Esophagus squamous epithelium (tissue), 5 donors: ENCODE measurements around the gene ZNF277. TPM values are rescaled to one million over a fixed set of nuclear protein-coding genes. Genes with fewer than 3 reads are reported as not detected.

Experiments used
- DNase-seq: peaks from one replicate; lab custom pipeline; 2025; lab: John Stamatoyannopoulos, UW
- H3K27ac ChIP-seq, 4 donors: fragments of 200-600 bp; sonication (generic); one replicate each; pipeline ENCODE4 v1.5.1; 2016 to 2019; ENCODE audit warnings: mild to moderate bottlenecking in 1 of 4
- H3K27me3 ChIP-seq, 4 donors: fragments of 200-600 bp; sonication (generic); 1 replicate in 3 of 4; 2 replicates in 1 of 4; pipeline versions ENCODE4 v1.5.1 to v1.6.0; 2017 to 2021; ENCODE audit warnings: antibody characterized with exemption in 1 of 4
- H3K36me3 ChIP-seq, 3 donors: fragments of 200-600 bp; sonication (generic); one replicate each; pipeline ENCODE4 v1.5.1; 2016 to 2019
- H3K4me1 ChIP-seq, 3 donors: fragments of 200-600 bp; sonication (generic); one replicate each; pipeline ENCODE4 v1.5.1; 2017 to 2019
- H3K4me3 ChIP-seq, 4 donors: fragments of 200-600 bp; sonication (generic); 1 replicate in 3 of 4; 2 replicates in 1 of 4; pipeline ENCODE4 v1.5.1; 2016 to 2019; ENCODE audit warnings: mild to moderate bottlenecking in 2 of 4, moderate library complexity in 1 of 4
- H3K9me3 ChIP-seq, 3 donors: fragments of 200-600 bp; sonication (generic); one replicate each; pipeline ENCODE4 v1.5.1; 2016 to 2019
- CTCF ChIP-seq, 6 experiments: fragments of 450-650 bp in 4 of 6; fragments of 200-600 bp in 2 of 6; sonication (generic) in 2 of 6; IDR thresholded peaks; one replicate each; pipeline ENCODE4 v1.5.1; 2016 to 2019; ENCODE audit warnings: antibody characterized with exemption in 6 of 6, mild to moderate bottlenecking in 4 of 6, moderate library complexity in 4 of 6
- POLR2A ChIP-seq, 4 donors: fragments of 450-650 bp; IDR thresholded peaks; one replicate each; pipeline ENCODE4 v1.6.1; 2017; ENCODE audit warnings: antibody characterized with exemption in 4 of 4, mild to moderate bottlenecking in 4 of 4, moderate library complexity in 3 of 4
- WGBS, 2 donors: methylation state at CpG; one replicate each; pipeline ENCODE4 v1.1.5; 2018; 5-methylcytosine and 5-hydroxymethylcytosine counted together
- intact Hi-C: fragments of 100-400 bp; cut with DNase I; formaldehyde crosslinking; loops from one replicate; pipeline ENCODE4 v1.15.0; 2022
- total RNA-seq, 4 donors: library from RNA; depleted of rRNA; stranded (reverse); fragments of >200 nt; gene quantifications; one replicate each; pipeline ENCODE4 v1.1.0, GENCODE V29; 2016
- donor health status: DM: yes; HTN: yes; CAD: no.

The ZNF277 gene
- total RNA-seq, 4 donors from 2014 or later: 7.3 to 32.0 (median 19.6) TPM

GRCh38 chr7:112201839-112202238 is 4.7 kb upstream of the ZNF277 start:
- intact Hi-C loops: loop anchor here (10.0 kb wide), 1 partner anchor 253 kb away; the partner anchor contains the start of gene IFRD1
- TF ChIP-seq CTCF (IDR thresholded peaks at IDR 0.05): no peak
- TF ChIP-seq POLR2A (IDR thresholded peaks at IDR 0.05): no peak
- H3K27ac ChIP-seq: no peak overlapping the region
- no peaks in the 10 kb centered on the region for H3K9me3 ChIP-seq
- H3K27me3 ChIP-seq: no peaks in the 10 kb centered on the region
- no peaks in the 10 kb centered on the region for H3K36me3 ChIP-seq
- H3K4me1 ChIP-seq: peaks cover 6 to 51% (median 13%) of the 10 kb centered on the region in 3 donors
- no peak for DNase-seq
- H3K4me3 ChIP-seq: no peak overlapping the region

- H3K27ac ChIP-seq: no peak overlapping the region
- intact Hi-C loops: loop anchor here (10.0 kb wide), 1 partner anchor 252 kb away; the partner anchor contains the start of gene IFRD1
- no peak for TF ChIP-seq CTCF (IDR thresholded peaks at IDR 0.05)
- no peak for TF ChIP-seq POLR2A (IDR thresholded peaks at IDR 0.05)
- no peak for DNase-seq
- WGBS, 2 donors: 25 to 39% methylated on average over 2 of the region's 2 CpGs
- H3K4me1 ChIP-seq: peaks cover 6 to 60% (median 13%) of the 10 kb centered on the region in 3 donors
- no peaks in the 10 kb centered on the region for H3K9me3 ChIP-seq
- no peak overlapping the region for H3K4me3 ChIP-seq
- no peaks in the 10 kb centered on the region for H3K36me3 ChIP-seq
- H3K27me3 ChIP-seq: no peaks in the 10 kb centered on the region
These were observed 3.7 kb upstream of the ZNF277 start for GRCh38 chr7:112202816-112203215.

DNA sequence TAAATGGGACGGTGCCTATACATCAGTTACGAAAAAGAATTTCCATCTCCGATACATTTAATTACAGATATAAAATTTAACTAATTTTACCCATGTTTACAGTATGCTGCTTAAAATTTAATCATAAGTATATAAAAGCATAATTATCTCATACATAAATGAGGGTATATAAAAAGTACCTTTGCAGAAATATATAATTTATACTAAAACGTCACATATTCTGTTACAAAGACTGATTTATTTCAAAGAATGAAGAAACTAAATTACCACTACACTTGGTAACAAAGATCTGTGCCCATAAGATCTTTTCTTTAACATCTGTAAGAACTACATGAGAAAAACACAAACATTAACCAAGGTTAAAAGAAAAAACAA is 3.1 kb upstream of the ZNF277 start:
- WGBS, 2 donors: 64 to 70% methylated on average over 4 of the region's 4 CpGs
- no peaks in the 10 kb centered on the region for H3K27me3 ChIP-seq
- H3K4me3 ChIP-seq: peak overlapping the region in 1 of 4 donors; percentile 80
- H3K4me1 ChIP-seq: peaks cover 6 to 64% (median 13%) of the 10 kb centered on the region in 3 donors
- no peaks in the 10 kb centered on the region for H3K9me3 ChIP-seq
- intact Hi-C loops: loop anchor here (10.0 kb wide), 1 partner anchor 251 kb away; the partner anchor contains the start of gene IFRD1
- no peak overlapping the region for H3K27ac ChIP-seq
- no peak for TF ChIP-seq CTCF (IDR thresholded peaks at IDR 0.05)
- no peak for TF ChIP-seq POLR2A (IDR thresholded peaks at IDR 0.05)
- no peaks in the 10 kb centered on the region for H3K36me3 ChIP-seq
- DNase-seq: no peak

GRCh38 chr7:112204499-112205342 is 1.8 kb upstream of the ZNF277 start:
- no peaks in the 10 kb centered on the region for H3K36me3 ChIP-seq
- H3K9me3 ChIP-seq: no peaks in the 10 kb centered on the region
- intact Hi-C loops: loop anchor here (10.0 kb wide), 1 partner anchor 250 kb away; the partner anchor contains the start of gene IFRD1
- H3K27ac ChIP-seq: peak overlapping the region; percentile 83 to 91 (median 88)
- peak overlapping the region; percentile 77 to 99 (median 80) for H3K4me3 ChIP-seq
- TF ChIP-seq CTCF (IDR thresholded peaks at IDR 0.05): no peak
- TF ChIP-seq POLR2A (IDR thresholded peaks at IDR 0.05): no peak
- no peaks in the 10 kb centered on the region for H3K27me3 ChIP-seq
- peaks cover 6 to 55% (median 13%) of the 10 kb centered on the region in 3 donors for H3K4me1 ChIP-seq
- DNase-seq: no peak
- WGBS, 2 donors: 0 to 1% methylated on average over 14 of the region's 14 CpGs
